H7 (cell line): Measurements from ENCODE around the gene NUMA1. TPM values are rescaled to one million over a fixed set of nuclear protein-coding genes. Genes with fewer than 3 reads are reported as not detected.

Source experiments
- DNase-seq: peaks from one replicate; pipeline ENCODE4 v3.0.0; 2012
- H3K27me3 ChIP-seq: 2 replicates; pipeline ENCODE4 v1.6.0; 2011; ENCODE audit warnings: mild to moderate bottlenecking, low read length; ENCODE audit not compliant: control insufficient read depth, insufficient read depth
- H3K36me3 ChIP-seq: replicated peaks from 2 replicates; pipeline ENCODE4 v1.5.1; 2011; ENCODE audit warnings: low read length; ENCODE audit not compliant: control insufficient read depth, insufficient read depth
- H3K4me3 ChIP-seq: 2 replicates; pipeline ENCODE4 v1.5.1; 2011; ENCODE audit warnings: low read depth, mild to moderate bottlenecking, control low read depth, low read length, moderate library complexity; ENCODE audit not compliant: insufficient read depth
- total RNA-seq: library from RNA; depleted of rRNA; stranded (reverse); fragments of >200 nt; shearing (Covaris generic); gene quantifications from 2 replicates; pipeline ENCODE4 v1.2.3, GENCODE V29; 2014

Gene NUMA1
- total RNA-seq, 1 experiment from 2014 or later: 97.5 TPM

DNA sequence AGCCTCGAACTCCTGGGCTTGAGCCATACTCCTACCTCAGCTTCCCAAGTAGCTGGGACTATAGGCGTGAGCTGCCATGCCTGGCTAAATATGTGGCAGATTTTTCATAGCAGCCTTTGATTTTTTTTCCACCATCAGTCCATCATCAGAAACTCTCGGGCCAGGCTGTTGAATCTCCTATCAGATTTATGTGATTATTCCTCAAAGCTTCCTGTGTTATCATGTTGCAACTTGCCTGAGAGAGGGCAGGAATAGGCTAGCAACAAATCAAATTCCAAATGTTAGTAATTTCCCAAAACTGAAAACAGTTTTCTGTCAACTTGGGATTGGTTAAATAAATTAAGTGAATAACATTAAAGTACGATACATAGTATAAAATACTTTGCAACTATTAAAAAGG lies 3.7 kb upstream of the NUMA1 start:
- Histone ChIP-seq H3K4me3 (no peak overlapping the region), H3K27me3 (no peaks in the 10 kb centered on the region), H3K36me3 (no peaks in the 10 kb centered on the region)
- no peak for DNase-seq

GRCh38 chr11:72083414-72083813 lies 3.1 kb upstream of the NUMA1 start:
- Histone ChIP-seq H3K4me3 (no peak overlapping the region), H3K27me3 (no peaks in the 10 kb centered on the region), H3K36me3 (no peaks in the 10 kb centered on the region)
- no peak for DNase-seq

GRCh38 chr11:72081821-72082453 lies 1.6 kb upstream of the NUMA1 start:
- DNase-seq: no peak
- Histone ChIP-seq H3K4me3 (no peak overlapping the region), H3K27me3 (no peaks in the 10 kb centered on the region), H3K36me3 (no peaks in the 10 kb centered on the region)

- Histone ChIP-seq H3K4me3 (peak overlapping the region; percentile 45), H3K36me3 (no peaks in the 10 kb centered on the region), H3K27me3 (no peaks in the 10 kb centered on the region)
- DNase-seq: no peak
These were observed 872 bp upstream of the NUMA1 start for GRCh38 chr11:72081184-72081644.

- no peaks in the 10 kb centered on the region for H3K27me3 ChIP-seq
- no peaks in the 10 kb centered on the region for H3K36me3 ChIP-seq
- H3K4me3 ChIP-seq: peak overlapping the region; percentile 76
- peak; percentile 87 for DNase-seq
These were observed 470 bp downstream of the NUMA1 start for GRCh38 chr11:72079819-72080325.

DNA sequence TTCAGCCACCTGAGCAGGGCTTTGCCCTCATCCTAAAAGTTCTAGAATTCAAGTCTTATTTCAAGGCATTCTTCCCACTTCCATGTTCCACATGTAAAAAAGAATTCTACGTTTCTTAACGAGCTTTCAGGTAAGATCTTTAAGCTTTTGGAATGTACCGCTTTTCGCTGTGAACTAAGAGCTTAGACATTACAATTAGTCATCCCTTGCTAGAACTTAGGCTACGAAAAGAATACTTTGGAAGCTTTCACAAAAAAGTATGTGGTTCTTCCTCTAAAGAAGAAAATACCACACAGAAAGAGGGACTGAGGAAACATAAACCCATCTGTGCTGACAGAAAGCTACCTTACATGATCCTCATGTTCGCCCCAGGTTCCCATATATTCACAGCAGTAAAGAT lies 1.9 kb downstream of the NUMA1 start:
- Histone ChIP-seq H3K27me3 (no peaks in the 10 kb centered on the region), H3K4me3 (no peak overlapping the region), H3K36me3 (no peaks in the 10 kb centered on the region)
- no peak for DNase-seq

- DNase-seq: no peak
- Histone ChIP-seq H3K27me3 (no peaks in the 10 kb centered on the region), H3K36me3 (no peaks in the 10 kb centered on the region), H3K4me3 (no peak overlapping the region)
These were observed 4.6 kb downstream of the NUMA1 start for GRCh38 chr11:72075756-72076155.

DNA sequence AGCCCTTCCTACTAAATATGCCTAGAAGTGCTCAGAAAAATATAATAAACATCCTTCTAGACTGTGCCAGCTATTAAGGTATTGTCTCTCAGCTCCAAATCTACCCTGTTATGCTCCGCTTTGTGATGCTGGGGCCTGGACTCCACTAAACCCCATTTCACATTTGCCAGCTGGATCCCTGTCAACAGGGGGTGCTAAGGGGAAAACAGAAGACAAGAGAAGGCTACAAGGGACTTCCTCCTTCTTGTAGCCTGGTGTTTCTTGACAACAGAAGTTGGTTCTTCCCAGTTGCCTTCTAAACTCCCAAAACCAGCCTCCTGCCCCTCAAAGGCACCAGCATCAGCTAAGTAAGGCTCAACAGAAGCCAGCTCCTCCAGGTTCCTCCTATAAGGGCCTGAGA lies 5.2 kb downstream of the NUMA1 start:
- Histone ChIP-seq H3K4me3 (no peak overlapping the region), H3K27me3 (no peaks in the 10 kb centered on the region), H3K36me3 (no peaks in the 10 kb centered on the region)
- peak; percentile 60 for DNase-seq

DNA sequence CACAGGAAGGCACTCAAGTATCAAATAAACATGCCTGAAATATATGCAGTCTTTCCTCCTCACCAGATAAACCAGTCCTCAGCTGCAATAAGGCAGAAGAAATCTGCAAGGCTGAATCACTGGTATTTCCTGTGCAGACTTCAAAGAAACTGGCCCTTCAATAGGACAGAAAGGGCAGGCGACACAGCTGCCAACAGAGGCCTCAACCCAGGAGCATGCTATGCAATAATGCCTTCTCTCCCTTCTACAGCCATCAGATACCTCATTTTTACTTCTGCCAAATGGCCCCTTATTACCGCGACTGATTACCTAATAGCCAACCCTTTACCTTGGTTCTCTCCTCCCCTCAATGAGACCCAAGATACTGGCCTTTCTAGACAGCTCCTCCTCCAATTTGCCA lies 8.0 kb downstream of the NUMA1 start:
- no peaks in the 10 kb centered on the region for H3K27me3 ChIP-seq
- no peak overlapping the region for H3K4me3 ChIP-seq
- no peak for DNase-seq
- H3K36me3 ChIP-seq: no peaks in the 10 kb centered on the region

GRCh38 chr11:72070491-72070890 lies 9.9 kb downstream of the NUMA1 start:
- no peak for DNase-seq
- no peak overlapping the region for H3K4me3 ChIP-seq
- H3K36me3 ChIP-seq: no peaks in the 10 kb centered on the region; the same call in 1 of the 2 replicates
- no peaks in the 10 kb centered on the region for H3K27me3 ChIP-seq

DNA sequence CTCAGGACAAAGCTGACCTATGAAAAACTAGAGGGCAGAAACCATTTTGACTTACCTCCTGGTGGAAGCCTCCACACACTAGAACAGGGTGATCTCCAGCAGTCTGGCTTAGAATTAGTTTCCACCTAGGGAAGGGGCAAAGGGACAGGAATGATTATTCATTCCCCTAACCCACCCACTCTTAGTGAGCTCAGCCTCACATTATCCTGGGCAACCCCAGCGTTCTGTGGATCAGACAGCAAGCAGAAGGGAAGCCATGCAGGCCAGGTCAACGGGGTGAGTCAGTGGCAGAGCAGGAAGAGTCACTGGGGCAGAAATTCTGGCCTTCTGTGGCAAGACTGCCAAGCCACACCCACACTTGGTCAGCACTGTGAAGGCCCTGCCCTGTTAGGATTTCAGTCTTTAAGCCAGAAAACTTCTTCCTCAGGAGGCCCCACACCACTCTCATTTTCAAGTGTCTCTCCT lies 10.5 kb downstream of the NUMA1 start:
- Histone ChIP-seq H3K36me3 (no peaks in the 10 kb centered on the region; the same call in none of the 2 replicates), H3K4me3 (no peak overlapping the region), H3K27me3 (no peaks in the 10 kb centered on the region)
- no peak for DNase-seq

DNA sequence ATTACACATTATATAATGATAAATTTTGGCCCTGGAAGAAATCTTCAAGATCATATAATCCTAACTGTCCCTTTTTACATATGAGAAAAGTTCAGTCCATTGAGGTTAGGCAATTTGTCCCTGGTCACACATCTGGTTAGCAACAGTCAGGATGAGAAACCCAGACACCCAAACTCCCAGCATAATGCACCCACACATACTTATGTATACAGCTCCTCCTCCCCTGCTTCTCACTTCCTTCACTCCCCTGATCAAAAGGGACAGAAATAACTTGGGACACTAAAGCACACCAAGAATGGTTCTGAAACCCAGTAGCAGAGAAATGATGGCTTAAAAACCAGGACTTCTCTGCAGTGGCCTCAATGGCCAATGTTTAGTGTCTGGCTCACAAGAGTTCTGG lies 11.1 kb downstream of the NUMA1 start:
- H3K27me3 ChIP-seq: no peaks in the 10 kb centered on the region
- no peak overlapping the region for H3K4me3 ChIP-seq
- no peak for DNase-seq
- no peaks in the 10 kb centered on the region; the same call in none of the 2 replicates for H3K36me3 ChIP-seq

GRCh38 chr11:72067676-72068075 lies 12.7 kb downstream of the NUMA1 start:
- Histone ChIP-seq H3K4me3 (no peak overlapping the region), H3K36me3 (no peaks in the 10 kb centered on the region; the same call in none of the 2 replicates), H3K27me3 (no peaks in the 10 kb centered on the region)
- DNase-seq: no peak

DNA sequence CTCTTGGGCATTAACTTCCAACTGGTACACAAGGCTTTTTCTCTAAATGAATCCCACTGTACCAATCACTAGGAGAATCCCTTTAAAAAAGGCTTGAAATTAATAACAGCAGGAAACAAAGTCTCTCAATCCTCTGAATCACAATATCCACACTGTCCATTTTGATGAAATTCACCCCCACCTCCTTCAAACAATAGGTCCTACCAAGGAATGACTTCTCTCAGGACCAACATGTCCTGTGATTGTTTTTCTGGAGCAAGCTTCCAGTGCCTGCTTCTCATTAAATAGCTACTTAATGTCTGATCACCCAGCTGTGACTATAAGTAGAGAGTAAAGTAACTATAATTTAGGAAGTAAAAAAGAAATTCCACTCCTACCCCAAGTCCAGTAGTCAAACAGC lies 13.1 kb downstream of the NUMA1 start:
- Histone ChIP-seq H3K4me3 (no peak overlapping the region), H3K27me3 (no peaks in the 10 kb centered on the region), H3K36me3 (no peaks in the 10 kb centered on the region; the same call in none of the 2 replicates)
- DNase-seq: no peak

- no peaks in the 10 kb centered on the region; the same call in none of the 2 replicates for H3K36me3 ChIP-seq
- DNase-seq: no peak
- H3K27me3 ChIP-seq: no peaks in the 10 kb centered on the region
- H3K4me3 ChIP-seq: no peak overlapping the region
These were observed 13.5 kb downstream of the NUMA1 start for GRCh38 chr11:72066855-72067254.
